ENCODE results near the gene TAS2R16.

DNA sequence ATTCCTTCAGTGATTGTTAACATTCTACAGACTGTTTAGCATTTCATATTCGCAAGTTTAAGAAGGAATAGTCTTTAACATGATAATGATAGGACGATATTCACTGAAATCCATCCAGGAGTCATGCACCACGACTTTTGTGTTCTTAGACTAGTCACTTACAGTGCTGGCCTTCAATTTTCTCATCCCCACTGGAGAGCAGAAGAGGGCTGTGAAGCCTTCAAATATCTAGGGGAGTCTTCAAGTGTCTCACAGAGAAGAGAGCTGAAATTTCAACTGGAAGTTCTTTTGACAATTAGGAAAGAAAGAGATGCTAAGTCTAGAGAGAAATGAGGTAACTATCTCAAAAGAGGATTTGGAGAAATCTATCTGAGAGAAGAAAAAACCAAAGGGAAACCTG lies 43.8 kb upstream of the TAS2R16 start:
- TF ChIP-seq, protein P1, sequence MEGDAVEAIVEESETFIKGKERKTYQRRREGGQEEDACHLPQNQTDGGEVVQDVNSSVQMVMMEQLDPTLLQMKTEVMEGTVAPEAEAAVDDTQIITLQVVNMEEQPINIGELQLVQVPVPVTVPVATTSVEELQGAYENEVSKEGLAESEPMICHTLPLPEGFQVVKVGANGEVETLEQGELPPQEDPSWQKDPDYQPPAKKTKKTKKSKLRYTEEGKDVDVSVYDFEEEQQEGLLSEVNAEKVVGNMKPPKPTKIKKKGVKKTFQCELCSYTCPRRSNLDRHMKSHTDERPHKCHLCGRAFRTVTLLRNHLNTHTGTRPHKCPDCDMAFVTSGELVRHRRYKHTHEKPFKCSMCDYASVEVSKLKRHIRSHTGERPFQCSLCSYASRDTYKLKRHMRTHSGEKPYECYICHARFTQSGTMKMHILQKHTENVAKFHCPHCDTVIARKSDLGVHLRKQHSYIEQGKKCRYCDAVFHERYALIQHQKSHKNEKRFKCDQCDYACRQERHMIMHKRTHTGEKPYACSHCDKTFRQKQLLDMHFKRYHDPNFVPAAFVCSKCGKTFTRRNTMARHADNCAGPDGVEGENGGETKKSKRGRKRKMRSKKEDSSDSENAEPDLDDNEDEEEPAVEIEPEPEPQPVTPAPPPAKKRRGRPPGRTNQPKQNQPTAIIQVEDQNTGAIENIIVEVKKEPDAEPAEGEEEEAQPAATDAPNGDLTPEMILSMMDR (conservative IDR thresholded peaks at IDR 0.05; ENCODE audit: low read depth, low read length), result no peak
- no peak for TF ChIP-seq EZH2 (IDR thresholded peaks at IDR 0.05; ENCODE audit: low read length, unreplicated experiment)

Data from PC-3 (cell line).